Activated T-cell treated with anti-CD3 and anti-CD28 coated beads, Interleukin-2, amount 50 U/mL, for 4 hours (primary cell): ENCODE results near the gene MIEF2. TPM values are rescaled to one million over a fixed set of nuclear protein-coding genes. Genes with fewer than 3 reads are reported as not detected.

Experiments
- ATAC-seq, 2 donors: fragments of 200-7000 bp; cut with Tn5 transposase; one replicate each; pipeline ENCODE4 v1.10.0; 2021
- DNase-seq: peaks from one replicate; pipeline ENCODE4 v3.0.0-alpha.2; 2020
- H3K27me3 Mint-ChIP-seq: one replicate; pipeline ENCODE4 v1.8.0; 2021; ENCODE audit warnings: low read depth, mixed read lengths
- H3K36me3 Mint-ChIP-seq: one replicate; pipeline ENCODE4 v1.8.0; 2022; ENCODE audit warnings: mixed read lengths; ENCODE audit not compliant: insufficient read depth
- H3K4me1 Mint-ChIP-seq: one replicate; pipeline ENCODE4 v1.8.0; 2021; ENCODE audit warnings: low read depth, mixed read lengths
- H3K4me3 Mint-ChIP-seq: one replicate; pipeline ENCODE4 v1.8.0; 2021; ENCODE audit warnings: mild to moderate bottlenecking, moderate library complexity, mixed read lengths
- H3K9me3 Mint-ChIP-seq: one replicate; pipeline ENCODE4 v1.8.0; 2021; ENCODE audit warnings: mixed read lengths
- total RNA-seq, 3 donors: library from RNA; stranded (reverse); gene quantifications; one replicate each; pipeline ENCODE4 v1.2.1, GENCODE V29; 2021

Gene MIEF2
- total RNA-seq, 3 donors from 2014 or later, result 1.5 to 3.0 (median 2.1) TPM

DNA sequence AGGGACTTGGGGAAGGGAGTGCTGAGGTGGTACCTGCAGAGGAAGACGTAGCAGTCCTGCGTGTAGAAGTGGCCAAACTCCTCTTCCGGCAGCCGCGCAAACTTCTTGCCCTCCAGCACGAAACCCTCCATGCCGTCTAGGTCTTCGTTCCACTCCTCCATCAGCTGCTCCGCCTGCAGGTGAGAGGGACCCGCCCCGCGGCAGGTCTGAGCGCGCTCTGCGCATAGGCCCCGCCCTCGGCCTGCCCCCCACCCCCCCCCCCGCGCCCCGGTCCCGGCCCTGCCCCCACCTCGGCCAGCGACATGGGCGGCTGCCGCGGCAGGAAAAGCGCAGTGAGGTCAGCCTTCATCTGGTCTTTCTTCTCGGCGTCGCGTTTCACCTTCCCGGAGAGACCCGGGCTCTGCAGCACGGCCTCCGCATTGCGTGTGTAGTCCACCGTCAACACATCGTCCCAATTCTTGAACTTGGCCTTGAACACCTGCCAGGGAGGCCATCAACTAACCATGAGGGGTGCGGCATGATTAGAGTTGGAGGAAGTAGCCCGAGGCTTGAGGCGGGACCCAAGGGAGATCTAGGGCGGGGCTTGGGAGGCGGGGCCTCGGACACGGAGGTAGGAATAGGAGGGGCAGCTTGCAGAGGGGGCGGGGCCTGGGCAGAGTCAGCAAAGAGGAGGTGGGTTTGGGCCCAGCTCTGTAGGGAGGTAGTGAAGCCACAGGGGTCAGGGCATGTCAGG lies 13.4 kb upstream of the MIEF2 start:
- DNase-seq, result no peak
- Mint-ChIP-seq H3K9me3 (no peaks in the 10 kb centered on the region), H3K27me3 (no peaks in the 10 kb centered on the region), H3K4me3 (no peak overlapping the region), H3K36me3 (peaks cover 25% of the 10 kb centered on the region), H3K4me1 (peaks cover 2% of the 10 kb centered on the region)
- ATAC-seq, result peak; percentile 64 to 67

GRCh38 chr17:18247613-18248001 lies 12.9 kb upstream of the MIEF2 start:
- peaks cover 2% of the 10 kb centered on the region for H3K4me1 Mint-ChIP-seq
- DNase-seq, result no peak
- H3K27me3 Mint-ChIP-seq, result no peaks in the 10 kb centered on the region
- H3K9me3 Mint-ChIP-seq, result no peaks in the 10 kb centered on the region
- ATAC-seq, result no peak
- no peak overlapping the region for H3K4me3 Mint-ChIP-seq
- peaks cover 25% of the 10 kb centered on the region for H3K36me3 Mint-ChIP-seq

GRCh38 chr17:18248300-18248731 lies 12.1 kb upstream of the MIEF2 start:
- Mint-ChIP-seq H3K36me3 (peaks cover 25% of the 10 kb centered on the region), H3K9me3 (no peaks in the 10 kb centered on the region), H3K4me3 (no peak overlapping the region), H3K27me3 (no peaks in the 10 kb centered on the region), H3K4me1 (peaks cover 2% of the 10 kb centered on the region)
- ATAC-seq (peak; percentile 77 to 78), DNase-seq (peak; percentile 59)

DNA sequence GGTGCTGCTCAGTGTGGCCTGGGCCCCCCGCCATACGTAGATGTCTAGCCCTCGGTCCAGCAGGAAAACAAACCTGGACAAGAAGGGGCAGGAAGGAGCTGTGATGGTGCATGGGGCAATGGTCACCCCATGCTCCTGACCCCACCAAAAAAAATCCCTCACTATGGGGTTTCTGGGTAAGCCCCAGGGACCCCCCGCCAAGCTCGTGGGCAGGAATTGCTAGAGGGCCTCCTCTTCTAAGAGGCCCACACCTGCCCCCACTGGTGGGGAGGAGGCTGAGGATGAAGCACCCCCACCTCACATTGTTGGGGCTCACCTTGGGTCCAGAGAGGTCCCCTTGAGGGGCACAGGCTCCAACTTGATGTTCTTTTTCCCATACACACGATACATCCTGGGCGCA lies 11.7 kb upstream of the MIEF2 start:
- Mint-ChIP-seq H3K4me3 (no peak overlapping the region), H3K9me3 (no peaks in the 10 kb centered on the region), H3K36me3 (peaks cover 25% of the 10 kb centered on the region), H3K4me1 (peaks cover 2% of the 10 kb centered on the region), H3K27me3 (no peaks in the 10 kb centered on the region)
- DNase-seq (no peak), ATAC-seq (no peak)

GRCh38 chr17:18250259-18250658 lies 10.2 kb upstream of the MIEF2 start:
- no peak for DNase-seq
- no peaks in the 10 kb centered on the region for H3K9me3 Mint-ChIP-seq
- H3K4me3 Mint-ChIP-seq, result no peak overlapping the region
- no peak for ATAC-seq
- H3K27me3 Mint-ChIP-seq, result no peaks in the 10 kb centered on the region
- peaks cover 2% of the 10 kb centered on the region for H3K4me1 Mint-ChIP-seq
- H3K36me3 Mint-ChIP-seq, result peaks cover 25% of the 10 kb centered on the region

DNA sequence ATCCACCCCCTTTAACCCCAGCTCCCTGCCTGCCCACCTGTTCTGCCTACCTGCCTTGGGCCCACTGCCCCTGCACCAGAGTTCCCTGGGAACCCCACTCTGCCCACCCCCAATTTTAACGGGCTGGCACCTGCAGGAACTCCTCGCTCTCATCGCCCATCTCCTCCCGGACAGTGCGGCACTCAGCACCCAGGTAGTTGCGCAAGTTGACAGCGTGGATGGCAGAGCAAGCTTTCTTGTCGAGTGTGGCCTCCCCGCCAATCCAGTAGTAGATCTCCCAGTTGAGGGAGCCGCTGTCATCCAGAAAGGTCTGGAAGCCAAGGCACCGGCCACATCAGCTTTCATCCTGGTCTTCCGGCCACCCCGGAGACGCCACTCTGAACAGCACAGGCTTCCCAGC lies 9.8 kb upstream of the MIEF2 start:
- Mint-ChIP-seq H3K4me3 (no peak overlapping the region), H3K27me3 (no peaks in the 10 kb centered on the region), H3K4me1 (peaks cover 4% of the 10 kb centered on the region), H3K36me3 (peaks cover 25% of the 10 kb centered on the region), H3K9me3 (no peaks in the 10 kb centered on the region)
- DNase-seq, result no peak
- no peak for ATAC-seq

DNA sequence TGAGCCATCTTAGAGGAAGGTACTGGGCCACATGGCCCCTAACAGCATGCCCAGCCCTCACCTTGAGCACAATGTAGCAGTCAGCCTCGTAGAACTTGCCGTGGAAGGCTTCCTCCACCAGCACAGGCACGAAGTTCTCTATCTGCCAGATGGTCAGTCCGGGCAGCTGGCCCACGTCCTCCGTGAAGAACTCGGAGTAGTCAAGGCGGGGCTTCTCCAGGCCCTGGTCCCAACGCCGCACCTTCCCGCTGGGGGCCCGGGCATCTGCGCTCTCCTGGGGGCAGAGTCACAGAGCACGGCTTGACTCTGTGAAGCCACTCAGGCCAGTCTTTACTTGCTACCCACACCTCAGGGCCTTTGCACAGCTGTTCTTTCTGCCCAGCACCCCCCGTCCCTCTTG lies 9.3 kb upstream of the MIEF2 start:
- H3K4me1 Mint-ChIP-seq, result peaks cover 8% of the 10 kb centered on the region
- H3K36me3 Mint-ChIP-seq, result peaks cover 25% of the 10 kb centered on the region
- no peaks in the 10 kb centered on the region for H3K27me3 Mint-ChIP-seq
- no peaks in the 10 kb centered on the region for H3K9me3 Mint-ChIP-seq
- no peak for DNase-seq
- ATAC-seq, result no peak
- no peak overlapping the region for H3K4me3 Mint-ChIP-seq

DNA sequence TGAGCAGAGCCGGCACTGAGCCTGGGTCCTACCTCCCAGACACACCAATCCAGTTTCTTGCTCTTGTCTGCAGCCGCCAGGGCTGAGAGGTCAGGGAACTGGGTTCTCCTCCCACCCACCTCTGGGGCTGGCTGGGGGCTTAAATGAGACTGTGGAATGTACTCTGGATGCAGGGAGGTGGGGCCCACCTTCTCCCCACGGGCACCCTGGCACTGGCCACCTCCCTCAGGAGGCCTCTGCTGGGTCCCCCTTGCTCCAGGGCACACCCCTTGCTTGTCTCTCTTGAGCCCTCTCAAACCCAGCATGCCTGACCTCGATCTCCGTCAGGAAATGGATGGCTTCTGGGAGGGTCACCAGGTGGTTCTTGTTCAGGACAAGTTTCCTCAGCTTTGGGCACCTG lies 8.3 kb upstream of the MIEF2 start:
- DNase-seq (no peak), ATAC-seq (no peak)
- Mint-ChIP-seq H3K36me3 (peaks cover 19% of the 10 kb centered on the region), H3K4me1 (peaks cover 16% of the 10 kb centered on the region), H3K27me3 (no peaks in the 10 kb centered on the region), H3K4me3 (no peak overlapping the region), H3K9me3 (no peaks in the 10 kb centered on the region)

DNA sequence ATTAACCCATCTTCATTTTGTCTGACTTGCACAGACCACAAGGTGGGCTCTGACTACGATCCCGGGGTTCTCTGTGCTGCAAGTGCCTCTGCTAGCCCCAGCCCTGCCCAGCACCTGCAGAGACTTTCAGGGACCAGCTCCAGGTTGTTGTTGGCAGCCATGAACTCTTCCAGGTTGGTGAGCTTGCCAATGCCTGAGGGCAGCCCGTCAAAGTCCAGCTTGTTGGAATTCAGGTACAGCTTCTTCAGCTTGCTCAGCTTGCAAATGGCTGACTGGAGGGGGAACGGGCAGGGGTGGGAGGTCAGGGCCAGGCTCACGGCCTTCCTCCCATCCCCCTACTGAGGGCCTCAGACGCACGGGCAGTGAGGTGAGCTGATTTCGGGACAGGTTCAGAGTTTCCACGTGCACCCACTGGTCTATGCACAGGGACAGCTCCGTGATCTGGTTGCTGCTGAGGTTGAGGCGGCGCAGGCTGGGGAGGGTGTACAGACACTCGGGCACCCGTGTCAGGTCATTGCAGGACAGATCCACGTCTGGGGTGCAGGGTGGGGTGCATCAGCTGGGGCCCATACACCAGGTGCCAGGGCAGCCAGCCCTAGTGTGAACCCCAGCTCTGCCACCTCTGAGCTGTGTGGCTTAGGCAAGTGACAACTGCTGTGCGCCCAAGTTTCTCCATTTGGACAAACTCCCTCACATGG lies 7.1 kb upstream of the MIEF2 start:
- Mint-ChIP-seq H3K36me3 (peaks cover 14% of the 10 kb centered on the region), H3K9me3 (no peaks in the 10 kb centered on the region), H3K4me3 (no peak overlapping the region), H3K4me1 (peaks cover 21% of the 10 kb centered on the region), H3K27me3 (no peaks in the 10 kb centered on the region)
- ATAC-seq (no peak), DNase-seq (no peak)

GRCh38 chr17:18253947-18254821 lies 6.3 kb upstream of the MIEF2 start:
- Mint-ChIP-seq H3K27me3 (no peaks in the 10 kb centered on the region), H3K4me3 (peak overlapping the region; percentile 29), H3K36me3 (peaks cover 14% of the 10 kb centered on the region), H3K4me1 (peaks cover 21% of the 10 kb centered on the region), H3K9me3 (no peaks in the 10 kb centered on the region)
- no peak for ATAC-seq
- DNase-seq, result no peak

- H3K9me3 Mint-ChIP-seq, result no peaks in the 10 kb centered on the region
- H3K4me3 Mint-ChIP-seq, result no peak overlapping the region
- H3K36me3 Mint-ChIP-seq, result peaks cover 13% of the 10 kb centered on the region
- peaks cover 27% of the 10 kb centered on the region for H3K4me1 Mint-ChIP-seq
- DNase-seq (no peak), ATAC-seq (no peak)
- H3K27me3 Mint-ChIP-seq, result no peaks in the 10 kb centered on the region
These were observed 5.4 kb upstream of the MIEF2 start for GRCh38 chr17:18254888-18255649.

DNA sequence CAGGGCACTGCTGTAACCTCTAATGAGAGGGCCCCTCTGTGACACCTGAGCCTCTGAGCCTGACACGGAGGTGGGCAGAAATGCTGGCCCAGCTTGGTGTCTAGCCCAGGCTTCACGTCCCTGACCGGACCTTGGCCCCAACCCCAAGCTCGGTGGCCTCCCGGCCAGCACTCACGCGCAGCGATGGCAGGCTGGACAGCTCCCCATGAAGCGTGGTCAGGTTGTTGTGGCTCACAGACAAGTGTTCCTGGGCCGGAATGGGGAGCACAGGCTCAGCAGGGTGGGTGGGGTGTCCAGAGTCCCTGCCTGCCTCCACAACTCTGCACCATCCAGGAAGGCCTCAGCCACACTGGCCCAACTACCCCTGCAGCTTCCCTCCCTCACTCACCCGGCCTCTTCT lies 4.1 kb upstream of the MIEF2 start:
- no peak for DNase-seq
- Mint-ChIP-seq H3K4me3 (peak overlapping the region; percentile 96), H3K9me3 (no peaks in the 10 kb centered on the region), H3K4me1 (peaks cover 32% of the 10 kb centered on the region), H3K27me3 (no peaks in the 10 kb centered on the region), H3K36me3 (peaks cover 3% of the 10 kb centered on the region)
- ATAC-seq, result no peak

DNA sequence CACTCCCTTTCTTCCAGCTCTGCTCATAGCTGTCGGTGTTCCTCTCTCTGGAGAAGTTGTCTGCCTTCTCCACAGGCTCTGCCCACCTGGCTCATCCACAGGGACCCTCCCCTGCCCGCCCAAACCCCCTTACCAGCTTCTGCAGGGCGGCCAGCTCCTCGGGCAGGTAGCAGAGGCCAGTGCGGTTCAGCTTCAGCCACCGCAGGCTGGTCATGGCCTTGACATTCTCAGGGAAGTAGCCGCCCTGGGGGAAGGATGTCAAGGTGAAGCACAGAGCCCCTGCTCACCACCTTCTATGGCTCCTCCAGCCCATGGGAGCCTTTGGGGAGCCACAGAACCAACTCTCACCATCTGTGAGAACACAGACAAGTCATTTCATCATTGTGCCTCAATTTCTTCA lies 3.7 kb upstream of the MIEF2 start:
- H3K4me1 Mint-ChIP-seq, result peaks cover 36% of the 10 kb centered on the region
- H3K9me3 Mint-ChIP-seq, result no peaks in the 10 kb centered on the region
- H3K36me3 Mint-ChIP-seq, result peaks cover under 1% of the 10 kb centered on the region
- H3K4me3 Mint-ChIP-seq, result peak overlapping the region; percentile 96
- ATAC-seq (no peak), DNase-seq (no peak)
- no peaks in the 10 kb centered on the region for H3K27me3 Mint-ChIP-seq
